Subcutaneous adipose tissue (tissue), 4 donors: ENCODE data around the gene ATF6. TPM values are rescaled to one million over a fixed set of nuclear protein-coding genes. Genes with fewer than 3 reads are reported as not detected.

Source experiments
- total RNA-seq, 4 donors: library from RNA; depleted of rRNA; stranded (reverse); fragments of >200 nt; gene quantifications; one replicate each; pipeline ENCODE4 v1.1.0, GENCODE V29; 2016
- TF ChIP-seq, protein P1 (sequence below): fragments of 450-650 bp; IDR thresholded peaks from one replicate; pipeline ENCODE4 v1.5.1; 2016; ENCODE audit warnings: low read depth, mild to moderate bottlenecking, control low read depth, antibody characterized with exemption, moderate library complexity

The ATF6 gene
- total RNA-seq, 4 donors from 2014 or later: 22.0 to 48.9 (median 30.4) TPM

DNA sequence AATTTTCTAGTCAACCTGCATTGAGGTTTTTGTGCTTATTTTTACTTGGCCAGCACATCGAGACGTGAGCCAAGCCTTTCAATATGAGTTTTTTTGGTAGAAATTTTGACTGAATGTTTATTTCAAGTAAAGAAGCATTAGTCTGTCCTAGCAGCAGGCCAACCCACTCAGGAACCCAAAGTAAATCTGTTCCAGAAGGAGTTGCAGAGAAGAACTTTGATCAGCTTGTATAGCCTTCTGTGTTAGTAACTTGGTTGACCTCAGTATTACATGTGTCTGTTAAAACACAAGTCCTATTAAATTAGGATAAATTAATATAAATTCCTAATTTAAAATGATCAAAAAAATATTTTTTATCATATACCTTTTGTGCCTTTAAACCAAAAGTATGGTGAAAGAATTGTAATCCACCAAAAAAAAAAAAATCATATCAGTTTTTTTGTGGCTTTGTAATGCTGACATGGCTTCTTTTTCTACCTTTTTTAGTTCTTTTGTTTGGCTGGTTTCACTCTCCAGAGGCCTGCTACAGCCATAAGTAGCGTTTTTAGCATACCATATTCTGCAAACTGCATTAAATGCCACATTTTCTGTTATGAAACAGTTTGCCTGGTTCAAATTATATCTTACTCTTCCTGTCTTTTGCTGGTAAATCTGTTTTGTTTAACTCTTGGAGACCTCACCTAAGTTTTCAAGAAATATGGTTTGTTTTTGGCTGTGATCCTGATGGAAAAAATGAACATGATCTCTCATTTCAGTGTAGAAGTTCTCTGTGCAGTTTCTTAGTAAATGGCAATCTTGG lies 39.5 kb downstream of the ATF6 start:
- TF ChIP-seq, protein P1, sequence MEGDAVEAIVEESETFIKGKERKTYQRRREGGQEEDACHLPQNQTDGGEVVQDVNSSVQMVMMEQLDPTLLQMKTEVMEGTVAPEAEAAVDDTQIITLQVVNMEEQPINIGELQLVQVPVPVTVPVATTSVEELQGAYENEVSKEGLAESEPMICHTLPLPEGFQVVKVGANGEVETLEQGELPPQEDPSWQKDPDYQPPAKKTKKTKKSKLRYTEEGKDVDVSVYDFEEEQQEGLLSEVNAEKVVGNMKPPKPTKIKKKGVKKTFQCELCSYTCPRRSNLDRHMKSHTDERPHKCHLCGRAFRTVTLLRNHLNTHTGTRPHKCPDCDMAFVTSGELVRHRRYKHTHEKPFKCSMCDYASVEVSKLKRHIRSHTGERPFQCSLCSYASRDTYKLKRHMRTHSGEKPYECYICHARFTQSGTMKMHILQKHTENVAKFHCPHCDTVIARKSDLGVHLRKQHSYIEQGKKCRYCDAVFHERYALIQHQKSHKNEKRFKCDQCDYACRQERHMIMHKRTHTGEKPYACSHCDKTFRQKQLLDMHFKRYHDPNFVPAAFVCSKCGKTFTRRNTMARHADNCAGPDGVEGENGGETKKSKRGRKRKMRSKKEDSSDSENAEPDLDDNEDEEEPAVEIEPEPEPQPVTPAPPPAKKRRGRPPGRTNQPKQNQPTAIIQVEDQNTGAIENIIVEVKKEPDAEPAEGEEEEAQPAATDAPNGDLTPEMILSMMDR: no peak

DNA sequence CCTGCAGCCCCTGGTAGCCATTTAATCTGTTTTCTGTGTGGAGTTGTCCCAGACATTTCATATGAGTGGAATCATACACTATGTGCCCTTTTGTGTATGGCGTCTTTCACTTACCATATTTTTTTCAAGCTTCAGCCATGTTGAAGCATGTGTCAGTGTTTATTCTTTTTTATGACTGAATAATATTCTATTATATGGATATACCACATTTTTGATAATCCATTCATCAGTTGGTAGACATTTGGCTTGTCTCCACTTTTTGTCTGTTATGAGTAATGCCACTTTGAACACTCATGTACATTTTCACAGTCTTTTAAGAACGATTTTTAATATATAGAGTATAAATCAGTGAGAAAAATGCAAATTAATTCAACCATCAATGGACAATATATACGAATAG lies 44.7 kb downstream of the ATF6 start:
- TF ChIP-seq, protein P1: no peak

DNA sequence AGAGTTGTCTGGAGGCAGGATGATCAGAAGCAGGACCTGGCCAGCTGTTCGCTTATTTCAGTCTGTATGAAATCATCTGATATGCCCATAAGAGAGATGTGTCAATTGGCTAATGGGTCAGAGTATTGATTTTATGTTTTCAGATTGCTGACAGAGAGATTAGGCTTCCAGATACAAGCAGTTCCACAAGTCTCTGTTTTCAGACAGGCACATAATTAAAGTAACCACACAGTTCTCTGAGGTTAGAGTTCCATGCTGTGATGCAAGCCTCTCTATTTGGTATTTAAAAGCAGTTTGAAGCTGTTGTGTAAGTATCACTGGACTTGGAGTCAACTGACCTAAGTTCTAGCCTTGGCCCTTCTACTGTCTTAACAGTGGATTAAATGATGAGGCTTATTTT lies 50.1 kb downstream of the ATF6 start:
- TF ChIP-seq, protein P1: no peak

DNA sequence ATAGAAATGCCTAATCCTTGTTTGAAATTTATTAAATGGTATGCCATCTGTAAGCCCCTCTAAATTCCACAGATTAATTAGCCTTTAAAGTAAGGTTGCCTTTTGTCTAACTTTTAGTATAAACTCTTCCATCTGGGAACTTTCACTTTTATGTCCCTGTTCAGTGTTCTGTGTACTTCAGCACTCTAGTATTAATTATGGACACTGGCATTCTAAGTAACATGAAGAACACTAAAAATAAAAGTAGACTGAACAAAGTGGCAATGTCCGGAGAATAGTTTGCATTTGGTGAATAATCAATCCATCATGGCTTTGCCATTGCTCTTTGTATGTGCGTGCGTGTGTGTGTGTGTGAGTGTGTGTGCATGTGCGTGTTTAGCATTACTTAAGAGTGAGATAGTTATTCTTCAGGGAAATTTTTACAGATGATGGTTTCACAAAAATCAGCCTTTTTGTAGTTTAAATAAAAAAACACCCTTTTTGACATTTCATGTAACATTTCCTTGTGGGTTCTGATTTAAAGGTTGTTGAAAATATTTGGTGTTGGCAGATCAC lies 51.1 kb downstream of the ATF6 start:
- TF ChIP-seq, protein P1: no peak

DNA sequence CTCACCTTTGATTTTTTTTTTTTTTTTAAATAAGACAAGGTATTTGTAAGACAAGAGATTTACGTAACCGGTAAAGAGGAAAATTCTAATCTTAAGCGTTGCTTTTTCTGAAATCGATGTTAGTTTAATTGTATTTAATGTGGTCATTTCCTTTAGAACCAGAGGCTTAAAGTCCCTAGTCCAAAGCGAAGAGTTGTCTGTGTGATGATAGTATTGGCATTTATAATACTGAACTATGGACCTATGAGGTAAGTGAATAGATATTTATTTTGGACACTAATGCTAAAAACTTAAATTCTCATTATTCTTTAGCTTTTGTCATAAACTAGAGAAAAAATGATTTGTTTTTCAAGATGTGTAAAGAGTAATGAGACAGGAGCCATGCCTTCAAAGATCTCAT lies 54.8 kb downstream of the ATF6 start:
- TF ChIP-seq, protein P1: no peak

DNA sequence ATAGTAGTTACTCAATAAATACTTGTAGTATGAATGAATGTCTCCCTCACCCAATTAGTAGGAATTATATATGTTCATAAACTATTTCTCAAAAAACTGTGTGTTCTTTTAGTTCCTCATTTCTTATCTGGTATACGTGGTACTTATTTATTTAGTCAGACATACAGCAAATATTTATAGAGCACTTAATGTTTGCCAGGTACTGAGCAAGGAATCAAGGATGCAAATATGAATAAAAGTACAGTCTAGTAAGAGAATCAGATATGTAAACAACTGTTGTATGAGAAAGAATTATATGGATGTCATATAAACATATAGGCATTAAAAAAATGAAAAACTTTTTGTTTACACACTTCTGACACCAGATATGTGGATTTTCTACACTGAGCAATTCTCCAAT lies 58.5 kb downstream of the ATF6 start:
- TF ChIP-seq, protein P1: no peak

DNA sequence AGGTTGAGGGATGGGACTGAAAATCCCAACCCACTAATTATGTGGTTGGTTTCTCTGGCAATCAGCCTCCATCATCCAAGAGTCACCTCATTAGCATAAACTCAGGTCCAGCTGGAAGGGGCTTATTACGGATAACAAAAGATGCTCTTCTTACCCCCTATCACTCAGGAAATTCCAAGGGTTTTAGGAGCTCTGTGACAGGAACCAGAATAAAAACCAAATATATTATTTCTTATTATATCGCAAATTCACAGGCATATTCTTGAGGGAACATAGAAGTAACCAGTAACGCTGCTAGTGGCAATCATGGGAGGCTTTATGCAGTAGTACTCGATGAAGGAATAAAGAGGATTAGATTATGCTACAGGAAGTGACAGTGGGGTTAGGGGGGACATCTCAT lies 59.7 kb downstream of the ATF6 start:
- TF ChIP-seq, protein P1: no peak
